GOT3 (cell line): Measurements from ENCODE around the gene BCAS4.
"Not testable (repeated sequence)": the region's sequence is repeated elsewhere in the genome, so short reads cannot be mapped to it uniquely, and the experiment has no call there.

Experiments used
- DNase-seq: peaks from one replicate; lab custom pipeline; 2025; ENCODE audit warnings: mixed read lengths; lab: John Stamatoyannopoulos, UW

Gene BCAS4

DNA sequence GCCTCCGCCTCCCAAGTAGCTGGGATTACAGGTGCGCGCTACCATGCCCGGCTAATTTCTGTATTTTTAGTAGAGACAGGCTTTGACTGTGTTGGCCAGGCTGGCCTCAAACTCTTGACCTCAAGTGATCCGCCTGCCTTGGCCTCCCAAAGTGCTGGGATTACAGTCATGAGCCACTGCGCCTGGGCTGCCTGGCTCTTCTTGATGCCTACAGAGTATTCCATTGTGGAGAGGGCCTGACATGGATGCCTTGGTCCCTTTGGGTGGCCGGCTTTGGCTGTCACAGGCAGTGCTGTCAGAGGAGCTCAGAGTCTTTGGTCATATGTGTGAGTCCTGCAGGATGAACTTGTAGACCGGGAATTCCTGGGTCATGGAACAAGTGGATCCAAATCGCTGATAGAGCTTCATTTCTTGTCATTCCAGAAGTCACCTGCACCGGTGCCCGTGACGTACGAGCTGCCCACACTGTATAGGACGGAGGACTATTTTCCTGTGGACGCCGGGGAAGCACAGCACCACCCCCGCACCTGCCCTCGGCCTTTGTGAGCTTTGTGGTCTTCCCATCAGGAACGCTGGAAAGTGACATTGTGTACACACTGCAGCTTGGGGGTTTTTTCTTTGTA lies 81.3 kb downstream of the BCAS4 start:
- no peak for DNase-seq

DNA sequence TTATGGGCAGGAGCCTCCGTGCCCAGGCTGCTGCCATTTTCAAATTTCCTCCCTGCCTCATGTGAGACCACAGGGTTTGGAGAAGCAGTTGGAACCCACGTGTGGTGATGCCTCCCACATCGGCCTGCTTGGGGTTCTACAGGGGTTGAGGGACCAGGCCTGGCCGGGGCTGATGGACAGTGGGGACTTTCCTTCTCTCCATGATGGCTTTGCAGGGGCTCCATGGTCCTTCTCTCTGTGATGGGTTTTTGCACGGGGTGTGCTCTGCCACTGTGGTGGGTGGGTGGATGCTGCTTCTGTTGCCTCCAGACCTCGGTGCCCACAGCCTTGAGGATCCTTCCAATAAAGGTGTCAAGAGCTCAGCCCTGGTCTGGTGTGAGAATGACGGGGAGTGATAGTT lies 82.0 kb downstream of the BCAS4 start:
- DNase-seq, result no peak

DNA sequence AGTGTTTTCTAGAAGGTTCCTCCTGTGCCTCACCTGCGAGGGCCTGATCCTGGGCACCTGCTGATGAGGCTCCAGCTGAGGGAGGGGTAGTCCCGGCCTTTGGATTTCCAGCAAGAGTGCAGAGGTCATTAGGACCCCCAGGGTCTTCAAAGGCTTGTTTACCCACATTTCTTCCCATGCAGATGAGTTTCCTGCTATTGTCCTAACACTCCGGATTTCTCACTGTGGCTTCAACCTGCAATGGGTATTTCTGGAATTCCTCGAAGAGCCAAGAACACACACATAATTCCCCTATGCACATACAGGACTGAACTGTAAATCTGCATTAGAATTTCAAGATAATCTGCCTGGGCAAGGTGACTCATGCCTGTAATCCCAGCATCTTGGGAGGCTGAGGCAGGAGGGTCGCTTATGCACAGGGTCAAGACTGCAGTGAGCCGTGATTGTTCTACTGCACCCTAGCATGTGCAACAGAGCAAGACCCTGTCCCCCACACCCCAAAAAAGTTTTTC lies 82.4 kb downstream of the BCAS4 start:
- no peak for DNase-seq

DNA sequence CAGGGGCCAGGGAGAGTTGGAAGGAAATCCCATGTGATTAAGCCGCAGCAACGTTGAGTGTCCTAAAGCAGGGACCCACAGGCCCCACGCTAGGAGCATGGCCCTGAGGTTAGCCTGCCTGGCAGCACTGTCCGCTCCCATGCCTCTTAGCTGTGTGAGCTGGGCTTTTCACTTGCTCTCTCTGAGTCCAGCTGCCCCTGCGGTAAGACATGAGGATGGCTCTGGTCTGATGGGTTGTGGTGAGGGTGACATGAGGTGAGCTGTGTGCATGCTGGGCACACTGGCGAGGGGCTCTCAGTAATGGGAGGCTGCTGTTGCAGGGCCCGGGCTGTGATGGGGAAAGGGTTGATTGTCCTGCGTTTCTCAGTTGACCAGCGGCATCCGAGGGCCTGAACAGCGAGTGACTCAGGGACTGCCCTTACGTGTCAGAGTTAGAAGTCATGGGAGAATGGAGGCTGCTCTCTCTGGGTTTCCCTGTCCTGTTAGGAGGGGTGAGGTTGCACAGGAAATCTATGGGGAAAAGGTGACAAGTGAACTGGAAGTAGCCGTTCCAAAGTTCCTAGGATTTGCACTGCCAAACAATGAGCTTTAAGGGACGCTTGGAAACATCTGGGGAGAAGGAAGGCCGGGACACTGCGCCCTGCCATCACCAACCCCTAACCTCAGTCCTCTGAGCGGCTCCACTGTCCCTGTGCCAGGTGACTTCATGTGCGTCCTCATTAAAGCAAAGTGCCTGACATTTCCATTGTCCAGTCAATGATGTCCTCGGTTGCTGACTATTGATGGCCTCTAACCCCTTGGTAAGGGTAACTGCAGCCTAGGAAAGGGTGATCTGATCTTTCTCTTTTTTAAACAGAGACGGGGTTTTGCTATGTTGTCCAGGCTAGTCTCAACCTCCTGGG lies 85.0 kb downstream of the BCAS4 start:
- no peak for DNase-seq

DNA sequence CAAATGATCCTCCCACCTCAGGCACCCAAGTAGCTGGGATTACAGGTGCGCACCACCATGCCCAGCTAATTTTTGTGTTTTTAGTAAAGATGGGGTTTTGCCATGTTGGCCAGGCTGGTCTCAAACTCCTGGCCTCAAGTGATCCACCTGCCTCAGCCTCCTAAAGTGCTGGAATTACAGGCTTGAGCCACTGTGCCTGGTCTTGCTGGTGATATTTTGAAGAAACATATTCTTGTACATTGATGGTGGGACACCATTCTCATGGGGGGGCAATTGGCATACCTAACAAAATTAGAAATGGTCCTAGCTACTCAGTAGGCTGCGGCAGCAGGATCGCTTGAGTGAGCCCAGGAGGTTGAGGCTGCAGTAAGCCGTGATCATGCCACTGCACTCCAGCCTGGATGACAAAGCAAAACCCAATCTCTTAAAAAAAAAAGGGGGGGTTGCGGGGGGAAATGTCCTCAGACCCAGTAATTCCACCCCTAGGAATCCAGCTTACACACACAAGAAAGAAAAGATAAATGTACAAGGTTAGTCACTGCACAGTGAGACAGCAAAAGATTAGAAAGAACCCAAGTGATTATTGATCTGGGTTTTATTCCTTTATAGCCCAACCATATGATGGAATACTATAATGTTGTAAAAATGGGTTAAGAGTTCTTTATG lies 87.0 kb downstream of the BCAS4 start:
- DNase-seq, result not testable (repeated sequence)

DNA sequence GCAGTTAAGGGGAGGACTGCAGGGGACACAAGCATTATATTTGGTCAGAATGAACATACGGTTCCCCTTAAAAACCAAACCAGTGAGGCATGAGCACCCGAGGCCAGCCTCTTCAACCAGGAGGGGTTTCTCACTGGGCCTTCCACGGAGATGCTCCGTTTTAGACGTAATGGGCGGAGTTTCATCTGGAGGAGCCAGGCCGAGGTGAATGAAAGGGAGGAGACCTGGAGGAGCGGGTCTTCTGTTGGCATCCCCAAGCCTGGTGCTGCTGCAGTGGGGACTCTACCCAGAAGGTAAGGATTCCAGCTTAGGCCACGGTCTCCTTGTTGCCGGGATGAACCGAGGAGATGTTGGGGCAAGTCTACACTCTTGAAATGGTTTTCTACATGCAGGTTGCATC lies 89.0 kb downstream of the BCAS4 start:
- DNase-seq, result no peak

DNA sequence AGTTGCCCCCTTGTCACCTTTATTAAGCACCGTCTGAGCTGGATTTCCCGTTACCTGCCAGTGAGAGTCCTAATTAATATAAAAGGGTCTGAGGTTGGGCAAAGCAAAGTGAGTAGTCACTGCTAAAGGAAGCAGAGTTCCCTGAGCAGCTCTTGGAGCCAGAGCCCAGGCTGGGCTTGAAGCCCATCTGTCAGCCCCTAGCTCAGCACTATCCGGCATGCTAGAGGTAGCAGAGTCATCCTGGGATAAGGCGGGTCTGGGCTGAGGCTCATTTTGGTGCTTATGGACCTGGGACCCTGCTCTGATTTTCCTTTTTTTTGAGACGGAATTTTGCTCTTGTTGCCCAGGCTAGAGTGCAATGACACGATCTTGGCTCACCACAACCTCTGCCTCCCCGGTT lies 90.2 kb downstream of the BCAS4 start:
- DNase-seq, result no peak

DNA sequence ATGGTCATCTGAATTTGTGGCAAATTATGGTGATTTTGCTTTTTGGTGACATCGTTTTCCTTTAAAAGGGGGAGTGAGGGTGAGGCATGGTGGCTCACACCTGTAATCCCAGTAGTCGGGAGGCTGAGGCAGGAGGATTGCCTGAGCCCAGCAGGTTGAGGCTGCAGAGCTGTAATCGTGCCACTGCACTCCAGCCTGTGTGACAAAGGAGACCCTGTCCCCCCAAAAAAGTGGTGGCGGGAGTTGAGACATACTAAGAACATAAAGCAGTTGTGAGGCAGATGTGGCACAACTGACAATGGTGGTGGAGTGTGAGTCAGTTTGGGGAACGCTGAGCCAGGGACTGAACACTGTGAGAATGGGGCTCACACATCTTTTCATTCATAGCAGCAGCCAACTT lies 90.9 kb downstream of the BCAS4 start:
- no peak for DNase-seq

DNA sequence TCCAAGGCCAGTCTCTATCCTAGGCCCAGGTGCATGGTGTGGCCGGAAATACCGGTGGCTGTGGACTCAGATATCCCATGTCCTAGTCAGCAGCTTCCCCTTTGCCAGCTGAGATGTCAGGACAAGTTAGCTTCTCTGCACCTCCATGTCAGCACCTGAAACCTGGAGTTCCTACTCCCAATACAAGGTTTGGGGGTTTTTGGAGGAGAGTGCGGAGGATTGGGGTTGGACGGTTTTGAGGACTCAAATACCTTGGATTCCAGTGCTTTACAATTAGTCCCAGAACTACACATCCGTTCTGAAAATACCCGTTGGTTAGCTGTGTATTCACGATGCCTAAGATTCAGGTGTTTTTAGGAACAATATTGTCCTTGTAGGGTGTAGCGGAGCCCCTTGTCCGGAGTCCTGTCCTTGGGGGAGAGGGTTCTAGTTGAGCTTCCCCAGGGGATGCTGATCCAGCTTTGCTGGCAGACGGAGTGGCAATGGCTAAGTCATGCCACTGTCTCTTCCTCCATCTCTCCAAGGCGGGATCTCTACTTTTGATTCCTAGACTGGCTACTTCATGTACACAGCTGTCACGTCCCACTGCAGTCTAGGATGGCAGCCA lies 91.4 kb downstream of the BCAS4 start:
- DNase-seq, result no peak

DNA sequence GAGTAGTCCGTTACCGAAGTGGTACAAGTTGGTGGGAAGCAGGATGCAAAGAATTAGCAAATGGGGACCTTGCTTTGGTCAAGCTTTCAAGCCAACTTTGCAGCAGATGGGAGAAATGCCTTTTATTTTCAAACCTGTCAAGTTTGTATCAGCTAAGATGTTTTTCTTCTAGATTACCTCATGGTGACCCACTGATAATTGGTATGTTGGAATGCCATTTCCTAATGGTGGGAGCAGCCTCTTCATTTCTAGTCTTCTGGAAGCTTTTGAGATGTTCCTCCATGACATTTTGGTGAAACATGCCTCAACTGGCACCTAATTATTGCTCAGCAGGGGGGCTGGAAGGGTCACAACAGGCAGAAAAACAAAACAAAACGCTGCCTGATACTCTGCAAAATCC lies 92.7 kb downstream of the BCAS4 start:
- DNase-seq, result no peak

DNA sequence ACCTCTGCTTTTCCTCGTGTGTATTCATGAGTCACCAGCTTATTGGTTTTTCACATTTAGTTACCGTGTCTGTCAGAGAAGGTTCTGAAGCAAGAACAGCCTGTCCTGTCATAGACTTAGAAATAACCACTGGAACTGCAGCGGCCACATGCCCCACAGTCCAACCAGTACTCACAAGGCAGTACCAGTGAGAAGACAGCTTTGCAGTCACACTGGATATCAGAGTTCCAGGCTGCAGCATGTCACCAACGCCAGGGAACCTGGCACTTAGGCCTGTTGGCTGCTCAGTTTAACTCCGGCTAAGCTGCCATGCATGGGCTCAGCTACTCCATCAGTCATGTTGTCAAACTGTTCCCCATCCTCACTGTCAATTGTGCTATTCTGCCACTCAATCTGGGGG lies 96.3 kb downstream of the BCAS4 start:
- no peak for DNase-seq

DNA sequence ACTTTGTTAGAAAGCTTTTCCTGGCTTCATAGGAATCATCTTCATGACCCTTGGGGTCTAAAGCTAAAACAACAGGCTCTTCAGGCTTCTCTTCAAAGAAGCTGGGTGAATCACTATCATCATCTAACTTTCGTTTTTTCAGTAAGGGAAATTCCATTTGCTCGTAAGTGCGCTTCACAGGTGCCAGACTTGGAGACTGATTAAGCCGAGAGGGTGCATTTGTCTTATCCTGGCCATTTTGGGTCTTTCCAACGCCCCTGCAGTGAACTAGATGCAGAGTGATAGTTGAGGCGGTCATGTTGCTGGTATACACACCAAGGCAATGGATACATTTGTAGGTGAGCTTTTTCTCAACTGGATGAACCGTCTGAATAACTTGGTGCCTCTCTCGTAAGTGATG lies 97.5 kb downstream of the BCAS4 start:
- DNase-seq, result no peak

DNA sequence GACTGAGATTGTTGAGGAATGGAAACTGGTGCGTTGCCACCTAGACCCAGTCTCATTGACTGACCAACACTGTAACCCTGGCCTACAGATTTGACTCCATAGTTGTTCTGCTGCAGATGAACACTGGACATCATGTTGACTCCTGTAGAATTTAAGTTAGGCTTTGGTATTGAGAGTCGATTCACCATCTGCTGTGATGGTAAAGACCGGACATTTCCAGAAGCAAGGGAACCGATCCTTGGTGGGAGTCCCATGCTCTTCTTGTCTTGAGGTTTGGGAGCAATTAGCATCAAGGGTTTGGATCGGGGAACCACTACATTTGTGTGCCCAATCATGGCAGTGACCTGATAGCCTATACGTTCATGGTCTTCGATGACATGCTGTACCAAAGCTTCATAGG lies 98.8 kb downstream of the BCAS4 start:
- DNase-seq, result no peak

DNA sequence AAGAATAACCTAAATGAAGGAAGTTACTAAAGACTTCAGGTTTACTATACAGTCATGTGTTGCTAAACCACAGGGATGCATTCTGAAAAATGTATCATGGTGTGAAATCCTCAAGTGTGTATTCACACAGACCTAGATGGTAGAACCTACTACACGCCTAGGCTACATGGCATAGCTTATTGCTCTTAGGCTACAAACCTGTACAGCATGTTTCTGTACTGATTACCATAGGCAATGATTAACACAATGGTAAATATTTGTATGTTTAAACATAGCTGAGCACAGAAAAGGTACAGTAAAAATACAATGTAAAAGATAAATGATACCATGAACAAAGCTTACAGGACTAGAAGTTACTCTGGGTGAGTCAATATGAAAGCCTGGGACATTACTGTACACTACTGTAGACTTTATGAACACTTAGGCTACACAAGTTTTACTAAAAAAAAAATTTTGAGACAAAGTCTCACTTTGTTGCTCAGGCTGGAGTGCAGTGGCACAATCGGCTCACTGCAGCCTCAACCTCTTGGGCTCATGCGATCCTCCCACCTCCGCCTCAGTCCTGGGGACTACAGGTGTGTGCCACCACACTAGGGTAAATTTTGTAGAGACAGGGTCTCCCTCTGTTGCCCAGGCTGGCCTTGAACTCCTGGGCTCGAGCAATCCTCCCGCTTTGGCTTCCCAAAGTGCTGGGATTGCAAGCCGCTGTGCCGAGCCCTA lies 100.4 kb downstream of the BCAS4 start:
- no peak for DNase-seq

DNA sequence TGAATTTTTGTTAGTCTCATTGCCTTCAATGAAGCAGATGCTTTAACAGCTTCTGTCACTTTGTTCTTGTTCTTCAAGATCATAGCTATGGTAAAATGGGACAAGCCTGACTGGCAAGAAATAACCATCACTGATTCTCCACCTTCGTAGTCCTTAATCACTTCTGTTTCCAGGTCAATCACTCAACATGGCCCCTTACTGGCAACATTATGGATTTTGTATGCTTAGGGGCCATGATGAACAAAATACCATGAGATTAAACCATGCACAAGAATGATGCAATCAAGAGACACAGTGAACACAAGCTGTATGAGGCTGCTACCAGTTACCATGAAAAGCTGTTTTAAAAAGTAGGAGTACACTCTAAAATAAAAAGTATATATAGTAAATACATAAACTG lies 103.6 kb downstream of the BCAS4 start:
- no peak for DNase-seq

DNA sequence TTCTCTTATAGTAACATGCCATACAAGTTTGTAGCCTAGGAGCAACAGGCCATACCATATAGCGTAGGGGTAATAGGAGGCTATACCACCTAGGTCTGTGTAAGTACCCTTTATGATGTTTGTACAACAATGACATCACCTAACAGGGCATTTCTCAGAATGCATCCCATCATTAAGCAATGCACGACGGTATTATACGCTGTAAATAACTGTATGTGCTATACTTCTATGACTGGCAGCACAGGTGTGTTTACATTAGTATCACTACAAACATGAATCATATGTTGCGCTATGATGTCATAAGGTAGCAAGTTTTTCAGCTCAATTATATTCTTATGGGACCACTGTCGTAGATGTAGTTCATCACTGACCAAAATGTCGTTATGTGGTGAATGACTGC lies 105.4 kb downstream of the BCAS4 start:
- no peak for DNase-seq

DNA sequence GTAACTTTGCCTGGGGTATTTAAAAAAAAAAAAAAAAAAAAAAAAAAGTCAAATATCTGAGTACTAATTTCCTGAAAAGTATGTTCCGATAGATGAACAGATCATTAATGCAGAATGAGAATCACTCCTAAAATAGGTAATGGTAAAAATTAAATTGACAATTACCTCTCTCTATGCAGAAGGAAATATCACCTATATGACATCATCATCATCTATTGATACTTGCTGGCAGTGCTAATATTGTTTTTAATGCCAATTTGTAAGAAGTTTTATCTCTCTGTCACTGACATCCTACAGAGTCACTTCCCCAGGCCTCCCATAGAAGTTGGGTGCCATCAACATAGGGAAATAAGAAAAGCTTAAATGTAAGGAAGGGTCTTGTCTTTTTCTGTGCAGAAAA lies 106.4 kb downstream of the BCAS4 start:
- no peak for DNase-seq

DNA sequence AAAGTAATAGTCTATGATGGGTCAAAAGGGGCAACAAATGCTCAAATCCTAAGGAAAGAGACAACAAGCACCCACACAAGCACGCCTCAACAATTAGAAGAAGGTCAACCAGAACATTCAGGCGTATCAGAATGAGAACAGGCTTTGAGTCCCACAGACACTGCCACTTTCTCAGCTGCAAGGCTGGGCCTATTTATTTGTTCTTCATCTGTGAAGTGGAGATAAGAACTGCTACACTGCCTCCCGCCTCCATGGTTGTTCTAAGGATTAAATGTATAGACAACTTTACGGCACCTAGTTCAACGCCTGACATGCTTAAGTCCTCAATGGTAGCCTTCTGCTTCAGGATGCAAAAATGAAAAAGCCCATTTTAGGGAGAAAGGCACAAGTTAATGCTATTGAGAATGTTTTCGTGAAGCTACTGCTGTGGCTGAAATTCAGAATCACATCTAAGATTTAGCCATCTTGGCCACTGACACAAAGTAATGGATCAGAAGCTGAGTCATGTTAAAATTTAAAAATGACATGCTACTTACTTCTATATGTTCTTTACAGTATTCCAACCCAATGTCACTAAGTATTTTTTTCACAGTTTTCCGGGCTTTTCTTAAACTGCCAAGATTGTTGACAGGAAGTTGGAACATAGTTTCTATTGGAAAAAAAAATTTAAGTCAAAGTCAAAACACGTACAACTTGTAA lies 108.6 kb downstream of the BCAS4 start:
- DNase-seq, result no peak

DNA sequence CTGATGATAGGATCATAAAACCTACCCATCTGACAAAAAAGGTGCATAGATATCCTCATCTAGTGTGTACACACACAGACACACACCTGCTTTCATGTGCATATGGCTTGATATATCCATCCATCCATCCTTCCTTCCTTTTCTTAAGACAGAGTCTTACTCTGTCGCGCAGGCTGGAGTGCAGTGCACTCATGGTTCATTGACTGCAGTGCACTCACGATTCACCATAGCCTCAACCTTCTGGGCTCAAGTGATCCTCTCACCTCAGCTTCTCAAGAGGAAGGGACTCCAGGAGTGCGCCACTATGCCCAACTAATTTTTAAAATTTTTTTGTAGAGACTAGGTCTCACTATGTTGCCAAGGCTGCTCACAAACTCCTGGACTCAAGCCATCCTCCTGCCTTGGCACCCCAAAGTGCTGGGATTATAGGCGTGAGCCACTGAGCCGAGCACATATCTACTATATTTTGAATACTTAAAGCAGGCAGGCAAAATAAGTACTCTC lies 109.3 kb downstream of the BCAS4 start:
- DNase-seq, result no peak

DNA sequence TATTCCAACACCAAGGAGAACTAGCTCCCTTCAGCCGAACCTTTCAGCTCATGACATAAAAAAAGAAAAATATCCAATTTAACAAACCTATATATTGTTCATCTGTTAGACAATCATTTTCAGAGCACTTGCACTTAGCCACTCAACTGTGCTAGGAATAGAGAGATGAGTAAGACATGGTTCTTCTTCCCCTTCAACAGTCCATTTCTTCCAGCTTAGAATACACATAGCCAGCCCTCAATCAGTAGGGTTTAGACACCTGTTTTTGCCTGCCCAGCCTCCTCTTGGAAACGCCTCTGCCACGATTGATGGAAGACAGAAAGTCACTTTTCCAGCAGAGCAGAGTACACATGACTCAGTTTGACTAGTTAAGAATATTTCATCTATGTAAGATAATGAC lies 114.6 kb downstream of the BCAS4 start:
- no peak for DNase-seq

DNA sequence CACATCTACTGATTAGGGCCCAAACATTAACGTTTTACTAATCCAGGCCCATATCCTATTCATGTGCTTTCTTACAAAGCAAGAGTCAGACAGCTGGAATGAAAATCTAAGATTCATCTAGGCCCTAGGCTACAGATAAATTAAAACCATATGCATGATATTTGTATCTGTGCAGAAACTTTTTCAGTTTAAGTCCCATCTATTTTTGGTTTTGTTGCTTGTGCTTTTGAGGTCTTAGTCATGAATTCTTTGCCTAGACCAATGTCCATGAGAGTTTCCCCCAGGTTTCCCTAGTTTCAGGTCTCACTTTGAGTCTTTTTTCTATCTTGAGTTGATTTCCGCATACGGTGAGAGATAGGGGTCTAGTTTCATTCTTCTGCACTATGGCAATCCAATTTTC lies 116.2 kb downstream of the BCAS4 start:
- DNase-seq, result no peak
